NT2/D1 (cell line): Measurements from ENCODE around the gene CIP2A.

Source experiments
- SUZ12 ChIP-seq: IDR thresholded peaks from 2 replicates; pipeline ENCODE4 v1.6.1; 2011; ENCODE audit not compliant: insufficient read length, insufficient read depth; ENCODE audit errors: extremely low read depth
- ZNF274 ChIP-seq: IDR thresholded peaks from 2 replicates; pipeline ENCODE4 v1.6.1; 2011; ENCODE audit warnings: mild to moderate bottlenecking, low read depth, low read length

DNA sequence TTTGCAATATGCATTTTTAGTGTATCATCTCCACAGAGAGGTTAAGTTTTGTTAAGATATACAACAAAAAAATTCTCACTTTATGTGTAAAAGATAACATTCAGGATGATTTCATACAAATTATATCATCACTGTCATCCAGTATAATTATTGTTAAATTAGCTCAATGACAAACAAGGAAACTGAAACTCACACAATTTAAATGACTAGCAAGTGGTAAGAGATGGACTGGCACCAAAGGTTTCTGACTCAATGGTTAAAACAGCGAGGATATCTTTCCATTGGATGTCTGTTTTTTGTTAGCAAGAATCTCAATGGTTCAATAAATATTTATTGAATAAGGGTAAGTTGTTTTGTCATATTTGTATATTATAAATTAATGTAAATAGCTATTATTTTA lies 22.6 kb downstream of the CIP2A start:
- TF ChIP-seq SUZ12 (no peak), ZNF274 (no peak)
